Activated CD4-positive, alpha-beta T cell treated with anti-CD3 and anti-CD28 coated beads for 36 hours (primary cell): ENCODE results near the gene PDE10A. TPM values are rescaled to one million over a fixed set of nuclear protein-coding genes. Genes with fewer than 3 reads are reported as not detected.
"Not testable (repeated sequence)": the region's sequence is repeated elsewhere in the genome, so short reads cannot be mapped to it uniquely, and the experiment has no call there.

Experiments used
- ATAC-seq: fragments of 200-7000 bp; cut with Tn5 transposase; one replicate; pipeline ENCODE4 v1.10.0; 2021; ENCODE audit warnings: mild to moderate bottlenecking, moderate library complexity
- CTCF ChIA-PET: fragments of 350-600 bp; sonication (Branson Sonifier 250); formaldehyde crosslinking; loops from one replicate; lab custom pipeline; 2021; ENCODE audit warnings: antibody characterized with exemption; lab: Charles Lee
- POLR2A ChIA-PET: fragments of 350-600 bp; sonication (Branson Sonifier 250); formaldehyde crosslinking; loops from one replicate; lab custom pipeline; 2021; ENCODE audit warnings: antibody characterized with exemption, inconsistent platforms; lab: Charles Lee
- DNase-seq: peaks from one replicate; pipeline ENCODE4 v3.0.0-alpha.2; 2020
- H3K27ac Mint-ChIP-seq: one replicate; pipeline ENCODE4 v1.8.0; 2021; ENCODE audit warnings: mixed read lengths
- H3K27me3 Mint-ChIP-seq: one replicate; pipeline ENCODE4 v1.8.0; 2021; ENCODE audit warnings: mixed read lengths
- H3K36me3 Mint-ChIP-seq: one replicate; pipeline ENCODE4 v1.8.0; 2021; ENCODE audit warnings: low read depth, mixed read lengths
- H3K4me1 Mint-ChIP-seq: one replicate; pipeline ENCODE4 v1.8.0; 2021; ENCODE audit warnings: mixed read lengths
- H3K4me3 Mint-ChIP-seq: one replicate; pipeline ENCODE4 v1.8.0; 2021; ENCODE audit warnings: mild to moderate bottlenecking, moderate library complexity, mixed read lengths
- H3K9me3 Mint-ChIP-seq: one replicate; pipeline ENCODE4 v1.8.0; 2021; ENCODE audit warnings: low read depth, mixed read lengths
- intact Hi-C, 2 experiments: fragments of 100-400 bp; cut with DNase I in 1 of 2; cut with micrococcal nuclease in 1 of 2; formaldehyde crosslinking; loops; one replicate each; pipeline versions ENCODE4 v1.14.2 to v1.15.1; 2022 to 2024; cut with DNase I, micrococcal nuclease
- total RNA-seq, 2 experiments: library from RNA; stranded (reverse); gene quantifications; one replicate each; pipeline ENCODE4 v1.2.3, GENCODE V29; 2021

The PDE10A gene
- total RNA-seq, 2 experiments from 2014 or later, result not detected

- Mint-ChIP-seq H3K4me1 (peaks cover 2% of the 10 kb centered on the region), H3K27ac (no peak overlapping the region), H3K4me3 (no peak overlapping the region), H3K9me3 (peaks cover 1% of the 10 kb centered on the region), H3K36me3 (no peaks in the 10 kb centered on the region), H3K27me3 (no peaks in the 10 kb centered on the region)
- no peak for DNase-seq
- ChIA-PET CTCF (no interaction called here), POLR2A (no interaction called here)
- ATAC-seq, result no peak
- intact Hi-C loops, result no loop called here
Measured at GRCh38 chr6:165506657-165507056, 156.4 kb downstream of the PDE10A start.

GRCh38 chr6:165500214-165500907, 162.7 kb downstream of the PDE10A start:
- intact Hi-C loops, CTCF ChIA-PET, H3K27ac Mint-ChIP-seq, ATAC-seq, H3K36me3 Mint-ChIP-seq, H3K4me1 Mint-ChIP-seq, H3K9me3 Mint-ChIP-seq, H3K4me3 Mint-ChIP-seq, DNase-seq, POLR2A ChIA-PET, H3K27me3 Mint-ChIP-seq: not testable (repeated sequence)

GRCh38 chr6:165497472-165497871, 165.6 kb downstream of the PDE10A start:
- Mint-ChIP-seq H3K9me3 (peaks cover 2% of the 10 kb centered on the region), H3K27me3 (no peaks in the 10 kb centered on the region), H3K36me3 (no peaks in the 10 kb centered on the region), H3K4me3 (no peak overlapping the region), H3K27ac (no peak overlapping the region), H3K4me1 (no peaks in the 10 kb centered on the region)
- no peak for DNase-seq
- no peak for ATAC-seq
- CTCF ChIA-PET, result no interaction called here
- intact Hi-C loops, result no loop called here
- POLR2A ChIA-PET, result no interaction called here

GRCh38 chr6:165488624-165489295, 174.3 kb downstream of the PDE10A start:
- Mint-ChIP-seq H3K4me3 (no peak overlapping the region), H3K27me3 (peaks cover 2% of the 10 kb centered on the region), H3K27ac (no peak overlapping the region), H3K36me3 (no peaks in the 10 kb centered on the region), H3K9me3 (peaks cover 5% of the 10 kb centered on the region), H3K4me1 (no peaks in the 10 kb centered on the region)
- intact Hi-C loops, result no loop called here
- POLR2A ChIA-PET, result no interaction called here
- DNase-seq (no peak), ATAC-seq (no peak)
- CTCF ChIA-PET, result no interaction called here

- no peak for ATAC-seq
- H3K27me3 Mint-ChIP-seq, result peaks cover 2% of the 10 kb centered on the region
- H3K9me3 Mint-ChIP-seq, result peaks cover 5% of the 10 kb centered on the region
- intact Hi-C loops, result no loop called here
- H3K27ac Mint-ChIP-seq, result no peak overlapping the region
- H3K4me1 Mint-ChIP-seq, result no peaks in the 10 kb centered on the region
- ChIA-PET CTCF (no interaction called here), POLR2A (no interaction called here)
- no peak for DNase-seq
- H3K36me3 Mint-ChIP-seq, result no peaks in the 10 kb centered on the region
- H3K4me3 Mint-ChIP-seq, result no peak overlapping the region
Measured at GRCh38 chr6:165487950-165488349, 175.1 kb downstream of the PDE10A start.

- Mint-ChIP-seq H3K36me3 (no peaks in the 10 kb centered on the region), H3K4me3 (no peak overlapping the region), H3K27ac (no peak overlapping the region), H3K9me3 (peaks cover 2% of the 10 kb centered on the region), H3K27me3 (peaks cover 2% of the 10 kb centered on the region), H3K4me1 (no peaks in the 10 kb centered on the region)
- ATAC-seq (no peak), DNase-seq (no peak)
- ChIA-PET POLR2A (no interaction called here), CTCF (no interaction called here)
- intact Hi-C loops, result no loop called here
Measured at GRCh38 chr6:165487347-165487746, 175.7 kb downstream of the PDE10A start.

GRCh38 chr6:165486183-165487137, 176.6 kb downstream of the PDE10A start:
- Mint-ChIP-seq H3K4me1 (no peaks in the 10 kb centered on the region), H3K27ac (no peak overlapping the region), H3K36me3 (no peaks in the 10 kb centered on the region), H3K27me3 (peaks cover 2% of the 10 kb centered on the region), H3K9me3 (peaks cover 2% of the 10 kb centered on the region), H3K4me3 (no peak overlapping the region)
- no peak for DNase-seq
- ATAC-seq, result no peak
- POLR2A ChIA-PET, result no interaction called here
- CTCF ChIA-PET, result no interaction called here
- intact Hi-C loops, result no loop called here

- POLR2A ChIA-PET, result no interaction called here
- CTCF ChIA-PET, result interaction anchor here (1.8 kb wide), 1 partner anchor 10 kb away, joined by 3 read pairs; no protein-coding TSS in a partner anchor
- no peak overlapping the region for H3K27ac Mint-ChIP-seq
- H3K27me3 Mint-ChIP-seq, result peaks cover 2% of the 10 kb centered on the region
- no peaks in the 10 kb centered on the region for H3K36me3 Mint-ChIP-seq
- no peak for ATAC-seq
- intact Hi-C loops, result no loop called here
- no peak for DNase-seq
- peaks cover 2% of the 10 kb centered on the region for H3K9me3 Mint-ChIP-seq
- no peaks in the 10 kb centered on the region for H3K4me1 Mint-ChIP-seq
- no peak overlapping the region for H3K4me3 Mint-ChIP-seq
Measured at GRCh38 chr6:165484178-165484889, 178.7 kb downstream of the PDE10A start.

GRCh38 chr6:165481921-165482320, 181.1 kb downstream of the PDE10A start:
- peaks cover 2% of the 10 kb centered on the region for H3K9me3 Mint-ChIP-seq
- H3K4me1 Mint-ChIP-seq, result no peaks in the 10 kb centered on the region
- ChIA-PET POLR2A (no interaction called here), CTCF (no interaction called here)
- H3K4me3 Mint-ChIP-seq, result no peak overlapping the region
- no peak overlapping the region for H3K27ac Mint-ChIP-seq
- no peaks in the 10 kb centered on the region for H3K36me3 Mint-ChIP-seq
- intact Hi-C loops, result no loop called here
- no peak for DNase-seq
- no peak for ATAC-seq
- H3K27me3 Mint-ChIP-seq, result peaks cover 2% of the 10 kb centered on the region

- H3K27ac Mint-ChIP-seq, result no peak overlapping the region
- intact Hi-C loops, result no loop called here
- no peak overlapping the region for H3K4me3 Mint-ChIP-seq
- ATAC-seq, result no peak
- no peaks in the 10 kb centered on the region for H3K36me3 Mint-ChIP-seq
- no peak for DNase-seq
- no peaks in the 10 kb centered on the region for H3K4me1 Mint-ChIP-seq
- ChIA-PET POLR2A (no interaction called here), CTCF (no interaction called here)
- H3K9me3 Mint-ChIP-seq, result peaks cover 1% of the 10 kb centered on the region
- peaks cover 2% of the 10 kb centered on the region for H3K27me3 Mint-ChIP-seq
Measured at GRCh38 chr6:165480916-165481315, 182.1 kb downstream of the PDE10A start.

- Mint-ChIP-seq H3K4me3 (no peak overlapping the region), H3K36me3 (no peaks in the 10 kb centered on the region), H3K27ac (no peak overlapping the region), H3K9me3 (no peaks in the 10 kb centered on the region), H3K27me3 (no peaks in the 10 kb centered on the region), H3K4me1 (no peaks in the 10 kb centered on the region)
- DNase-seq, result no peak
- POLR2A ChIA-PET, result no interaction called here
- no peak for ATAC-seq
- intact Hi-C loops, result no loop called here
- CTCF ChIA-PET, result no interaction called here
Measured at GRCh38 chr6:165478581-165478980, 184.5 kb downstream of the PDE10A start.
